ENCODE results near the gene BCL2L14. TPM values are rescaled to one million over a fixed set of nuclear protein-coding genes. Genes with fewer than 3 reads are reported as not detected.

The BCL2L14 gene
- total RNA-seq, 2 donors from 2014 or later = 48.6 to 68.3 TPM

DNA sequence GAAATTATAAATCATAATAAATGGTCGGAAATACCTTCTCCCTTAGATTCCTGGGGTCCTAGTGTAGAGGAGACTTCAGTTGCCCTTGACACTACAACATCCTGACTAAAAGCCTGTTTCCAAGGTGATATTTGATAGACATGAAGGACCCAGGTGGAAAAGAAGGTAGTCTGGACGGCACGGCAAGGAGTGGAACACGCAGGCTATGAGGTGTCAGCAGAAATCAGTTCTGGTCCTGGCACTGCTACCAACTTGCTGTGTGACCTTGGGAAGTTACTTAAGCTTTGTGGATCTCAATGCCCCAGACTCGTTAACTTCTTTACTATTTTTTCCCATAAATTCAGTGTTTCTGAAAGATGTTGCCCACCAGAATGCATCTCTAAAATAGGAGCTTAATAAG is 36.9 kb upstream of the BCL2L14 start:
- no peak for TF ChIP-seq CTCF (IDR thresholded peaks at IDR 0.05)
- Histone ChIP-seq H3K36me3 (no peaks in the 10 kb centered on the region), H3K9ac (ENCODE audit: low read depth in 2 of 2, low read length in 2 of 2) (no peak overlapping the region), H3K9me3 (no peaks in the 10 kb centered on the region), H3K4me3 (no peak overlapping the region), H3K4me1 (no peaks in the 10 kb centered on the region), H3K27ac (no peak overlapping the region), H3K27me3 (no peaks in the 10 kb centered on the region)
- no peak for DNase-seq
- intact Hi-C loops (cut with DNase I) = loop anchor here (2.0 kb wide), 1 partner anchor 453 kb away; no protein-coding TSS in a partner anchor

GRCh38 chr12:12034344-12034743 is 36.4 kb upstream of the BCL2L14 start:
- Histone ChIP-seq H3K36me3 (no peaks in the 10 kb centered on the region), H3K9ac (ENCODE audit: low read depth in 2 of 2, low read length in 2 of 2) (no peak overlapping the region), H3K4me3 (no peak overlapping the region), H3K27me3 (no peaks in the 10 kb centered on the region), H3K4me1 (no peaks in the 10 kb centered on the region), H3K9me3 (no peaks in the 10 kb centered on the region), H3K27ac (no peak overlapping the region)
- intact Hi-C loops (cut with DNase I) = loop anchor here (2.0 kb wide), 1 partner anchor 454 kb away; no protein-coding TSS in a partner anchor
- no peak for TF ChIP-seq CTCF (IDR thresholded peaks at IDR 0.05)
- DNase-seq = no peak

DNA sequence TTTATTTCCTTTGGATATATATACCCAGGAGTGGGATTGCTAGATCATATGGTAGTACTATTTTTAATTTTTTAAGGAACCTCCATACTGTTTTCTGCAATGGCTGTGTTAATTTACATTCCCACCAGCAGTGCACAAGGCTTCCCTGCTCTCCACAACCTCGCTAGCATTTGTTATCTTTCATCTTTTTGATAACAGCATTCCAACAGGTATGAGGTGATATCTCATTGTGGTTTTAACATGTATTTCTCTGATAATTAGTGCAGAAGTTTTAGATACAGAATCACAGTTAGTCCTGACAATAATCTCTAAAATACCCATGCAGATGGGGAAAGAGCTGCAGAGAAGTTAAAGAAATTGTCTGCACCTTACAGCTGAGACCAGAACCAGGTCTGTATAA is 35.5 kb upstream of the BCL2L14 start:
- TF ChIP-seq CTCF (IDR thresholded peaks at IDR 0.05) = no peak
- no peak for DNase-seq
- Histone ChIP-seq H3K9me3 (no peaks in the 10 kb centered on the region), H3K27me3 (no peaks in the 10 kb centered on the region), H3K4me3 (no peak overlapping the region), H3K9ac (ENCODE audit: low read depth in 2 of 2, low read length in 2 of 2) (no peak overlapping the region), H3K27ac (no peak overlapping the region), H3K4me1 (no peaks in the 10 kb centered on the region), H3K36me3 (no peaks in the 10 kb centered on the region)
- intact Hi-C loops (cut with DNase I) = loop anchor here (2.0 kb wide), 1 partner anchor 454 kb away; no protein-coding TSS in a partner anchor

- DNase-seq = no peak
- no peak for TF ChIP-seq CTCF (IDR thresholded peaks at IDR 0.05)
- intact Hi-C loops (cut with DNase I) = no loop called here
- Histone ChIP-seq H3K9me3 (no peaks in the 10 kb centered on the region), H3K4me1 (no peaks in the 10 kb centered on the region), H3K27me3 (no peaks in the 10 kb centered on the region), H3K36me3 (no peaks in the 10 kb centered on the region), H3K4me3 (no peak overlapping the region), H3K27ac (no peak overlapping the region), H3K9ac (ENCODE audit: low read depth in 2 of 2, low read length in 2 of 2) (no peak overlapping the region)
These were observed 33.8 kb upstream of the BCL2L14 start for GRCh38 chr12:12036901-12037300.

- Histone ChIP-seq H3K9me3 (no peaks in the 10 kb centered on the region), H3K4me3 (no peak overlapping the region), H3K27me3 (no peaks in the 10 kb centered on the region), H3K27ac (peak overlapping the region; percentile 48), H3K36me3 (no peaks in the 10 kb centered on the region), H3K4me1 (no peaks in the 10 kb centered on the region), H3K9ac (ENCODE audit: low read depth in 2 of 2, low read length in 2 of 2) (no peak overlapping the region)
- intact Hi-C loops (cut with DNase I) = no loop called here
- peak; percentile 35 for DNase-seq
- no peak for TF ChIP-seq CTCF (IDR thresholded peaks at IDR 0.05)
These were observed 30.8 kb upstream of the BCL2L14 start for GRCh38 chr12:12039897-12040296.
